Activated naive CD4-positive, alpha-beta T cell treated with Interleukin-2 at 50 U/mL for 16 hours (primary cell): Measurements from ENCODE around the gene ALPP.
"Not testable (repeated sequence)": the region's sequence is repeated elsewhere in the genome, so short reads cannot be mapped to it uniquely, and the experiment has no call there.

Experiments
- DNase-seq: peaks from one replicate; pipeline ENCODE4 v3.0.0-alpha.2; 2020

ALPP gene

GRCh38 chr2:232378735-232379151, at the start of gene ALPP:
TSS of gene ALPP (plus strand) at chr2:232378751. CDS start at chr2:232378803, 52 bp downstream.
- not testable (repeated sequence) for DNase-seq

DNA sequence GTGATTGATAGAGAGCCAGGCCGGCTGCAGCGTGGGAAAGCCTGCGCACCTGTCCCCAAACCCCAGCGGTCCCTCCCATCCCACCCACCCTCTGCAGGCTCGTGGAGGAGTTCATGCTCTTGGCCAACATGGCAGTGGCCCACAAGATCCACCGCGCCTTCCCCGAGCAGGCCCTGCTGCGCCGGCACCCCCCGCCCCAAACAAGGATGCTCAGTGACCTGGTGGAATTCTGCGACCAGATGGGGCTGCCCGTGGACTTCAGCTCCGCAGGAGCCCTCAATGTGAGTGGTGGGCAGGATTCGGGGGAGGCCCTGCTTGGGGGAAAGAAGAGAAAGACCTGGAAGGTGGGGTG, 48.9 kb upstream of the ALPP start:
- DNase-seq = no peak

GRCh38 chr2:232330068-232330999, 48.2 kb upstream of the ALPP start:
- no peak for DNase-seq

- not testable (repeated sequence) for DNase-seq
Observed at GRCh38 chr2:232331061-232331460, 47.5 kb upstream of the ALPP start.

- not testable (repeated sequence) for DNase-seq
Observed at GRCh38 chr2:232331641-232332040, 46.9 kb upstream of the ALPP start.

DNA sequence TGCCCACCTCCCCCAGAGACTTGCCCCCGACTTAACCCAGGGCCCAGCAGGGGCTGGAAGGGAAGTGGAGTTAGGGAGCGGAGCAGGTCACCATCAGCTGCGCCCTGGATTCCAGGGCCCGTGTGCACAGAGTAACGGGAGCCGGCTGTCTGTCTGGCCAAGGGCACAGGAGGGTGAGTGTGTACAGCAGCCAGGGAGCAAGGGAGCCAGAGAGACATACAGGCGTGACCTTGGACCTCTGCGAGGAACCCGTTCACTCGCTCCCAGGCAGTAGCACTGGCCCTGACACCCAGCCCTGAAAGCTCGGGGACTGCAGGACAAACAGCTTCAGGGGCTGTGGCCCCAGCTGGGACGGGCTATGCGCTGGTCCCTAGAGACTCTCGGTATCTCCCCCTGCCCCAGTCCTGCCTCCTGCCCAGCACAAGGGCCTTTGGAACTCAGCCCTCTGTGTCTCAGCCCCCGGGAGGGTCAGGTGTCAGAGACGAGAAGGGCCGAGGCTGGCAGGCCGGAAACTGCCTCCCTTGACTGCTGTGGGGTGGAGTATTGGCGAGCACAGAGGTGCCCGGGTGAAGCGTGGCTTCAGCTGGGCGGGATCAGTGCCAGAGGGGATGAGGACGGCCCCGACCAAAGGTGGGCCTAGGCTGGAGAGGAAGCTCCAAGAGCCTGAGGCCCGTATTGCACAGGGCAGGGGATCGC, 46.2 kb upstream of the ALPP start:
- not testable (repeated sequence) for DNase-seq

GRCh38 chr2:232332940-232333259, 45.7 kb upstream of the ALPP start:
- no peak for DNase-seq

DNA sequence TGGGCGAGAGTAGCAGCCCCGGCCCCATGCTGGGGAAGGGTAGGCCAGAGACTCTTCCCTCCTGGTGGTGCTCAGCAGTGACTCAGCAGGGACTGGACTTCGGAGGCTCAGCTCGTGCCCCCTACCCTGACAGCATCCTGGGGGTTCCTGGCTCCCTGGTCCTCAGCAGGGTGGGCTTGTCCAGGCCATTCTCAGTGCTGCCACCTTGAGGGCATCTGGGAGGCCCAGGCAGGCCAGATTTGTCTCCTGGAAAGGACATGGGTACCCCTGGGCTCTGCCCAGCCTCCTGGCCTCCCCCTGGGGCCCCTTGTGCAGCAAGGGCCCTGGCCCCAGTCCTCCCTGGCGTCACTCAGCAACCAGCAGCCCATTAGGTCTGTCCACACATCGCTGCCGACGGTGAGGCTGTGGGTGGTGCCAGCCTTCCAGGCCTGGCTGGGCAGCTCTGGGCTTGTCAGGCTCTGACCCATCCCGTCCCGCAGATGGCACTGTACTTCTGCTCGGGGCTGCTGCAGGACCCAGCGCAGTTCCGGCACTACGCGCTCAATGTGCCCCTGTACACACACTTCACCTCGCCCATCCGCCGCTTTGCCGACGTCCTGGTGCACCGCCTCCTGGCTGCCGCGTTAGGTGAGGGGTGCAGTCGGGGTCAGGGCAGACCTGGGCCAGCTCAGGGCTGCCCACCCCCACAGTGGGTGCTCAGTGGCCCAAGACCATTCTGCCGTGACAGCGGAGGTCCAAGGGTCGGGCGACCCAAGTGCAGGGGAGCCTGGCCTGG, 45.0 kb upstream of the ALPP start:
- DNase-seq = no peak

GRCh38 chr2:232334136-232334884, 44.2 kb upstream of the ALPP start:
- not testable (repeated sequence) for DNase-seq

DNA sequence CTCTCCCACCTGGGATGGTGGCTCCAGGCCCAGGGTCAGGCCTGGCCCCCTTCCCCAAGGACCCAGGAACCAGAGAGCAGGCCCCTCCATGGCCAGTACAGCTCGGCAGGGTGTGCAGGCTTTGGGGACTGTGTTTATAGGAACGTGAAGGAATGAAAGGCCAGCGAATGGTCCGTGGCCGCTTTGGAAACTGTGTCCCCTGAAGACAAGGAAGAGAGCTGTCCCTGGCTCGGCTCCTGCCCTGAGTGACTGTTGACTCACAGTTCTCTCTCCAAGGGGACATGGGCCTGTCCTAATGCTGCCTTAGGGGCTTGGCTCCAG, 43.7 kb upstream of the ALPP start:
- not testable (repeated sequence) for DNase-seq

- DNase-seq = not testable (repeated sequence)
Observed at GRCh38 chr2:232335206-232335858, 43.2 kb upstream of the ALPP start.

DNA sequence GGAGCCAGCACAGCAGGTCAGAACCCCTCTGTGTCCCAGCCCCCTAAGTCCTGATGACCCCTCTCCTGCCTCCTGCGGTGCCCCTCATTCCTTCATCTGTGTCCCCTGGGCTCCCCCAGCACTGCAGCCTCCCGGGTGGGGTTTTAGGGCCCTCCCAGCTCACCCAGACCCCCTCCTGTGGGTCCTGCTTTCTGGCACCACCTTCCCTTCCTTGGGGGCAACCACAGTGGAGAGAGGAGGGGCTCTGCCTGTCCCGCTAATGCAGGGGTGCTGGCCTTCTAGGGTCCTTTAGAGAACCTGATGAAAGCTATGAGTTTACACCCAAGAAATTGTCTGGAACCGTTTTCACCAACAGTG, 42.7 kb upstream of the ALPP start:
- no peak for DNase-seq

DNA sequence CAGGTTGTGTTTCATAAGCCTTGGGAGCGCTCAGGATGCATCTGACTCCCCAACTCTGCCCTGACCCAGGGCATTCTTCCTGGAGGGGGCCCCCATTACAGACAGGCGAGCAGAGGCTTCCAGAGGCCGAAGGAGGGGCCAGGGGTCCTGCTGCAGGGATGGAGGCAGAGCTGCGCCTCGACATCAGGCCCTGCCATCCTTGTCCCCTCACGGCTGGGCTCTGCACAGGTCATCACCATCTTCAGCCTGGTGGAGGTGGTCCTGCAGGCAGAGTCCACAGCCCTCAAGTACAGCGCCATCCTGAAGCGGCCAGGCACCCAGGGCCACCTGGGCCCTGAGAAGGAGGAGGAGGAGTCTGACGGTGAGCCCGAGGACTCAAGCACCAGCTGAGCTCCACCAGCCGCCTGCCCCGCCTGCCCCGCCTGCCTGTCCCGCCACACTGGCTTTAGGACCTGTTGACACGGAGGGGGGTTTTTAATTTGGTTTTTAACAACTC, 42.3 kb upstream of the ALPP start:
- no peak for DNase-seq

- DNase-seq = no peak
Observed at GRCh38 chr2:232336981-232337720, 41.4 kb upstream of the ALPP start.

DNA sequence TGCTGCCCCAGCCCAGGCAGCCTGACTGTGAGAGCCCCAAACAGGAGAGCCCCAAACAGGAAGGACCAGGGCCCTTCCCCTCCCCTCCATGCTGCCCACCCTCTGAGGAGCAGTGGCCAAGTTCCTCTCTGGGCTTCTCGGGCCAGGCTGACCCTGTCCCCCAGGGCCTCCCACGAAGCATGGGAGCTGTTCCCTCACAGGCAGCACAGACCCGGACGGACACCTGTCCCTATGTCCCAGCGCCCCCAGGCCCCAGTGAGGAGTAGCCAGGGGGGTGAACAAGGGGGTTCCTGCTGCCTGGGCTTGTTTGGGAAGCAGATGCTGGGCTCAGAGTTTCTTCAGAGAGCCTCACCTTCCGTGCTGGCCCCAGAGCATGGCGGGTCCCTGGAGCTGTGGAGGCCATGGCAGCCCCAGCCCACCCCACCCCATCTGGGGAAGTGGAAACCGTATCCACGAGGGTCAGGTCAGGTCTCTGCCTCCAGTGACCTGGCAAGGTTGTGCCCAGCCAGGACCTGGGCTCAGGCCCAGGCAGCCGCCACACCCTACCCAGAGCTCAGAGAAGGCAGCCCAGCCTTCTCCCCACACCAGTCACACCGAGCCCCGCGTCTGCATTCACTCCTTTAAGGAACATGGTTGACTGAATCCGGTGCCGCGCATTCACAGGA, 40.3 kb upstream of the ALPP start:
- not testable (repeated sequence) for DNase-seq

DNA sequence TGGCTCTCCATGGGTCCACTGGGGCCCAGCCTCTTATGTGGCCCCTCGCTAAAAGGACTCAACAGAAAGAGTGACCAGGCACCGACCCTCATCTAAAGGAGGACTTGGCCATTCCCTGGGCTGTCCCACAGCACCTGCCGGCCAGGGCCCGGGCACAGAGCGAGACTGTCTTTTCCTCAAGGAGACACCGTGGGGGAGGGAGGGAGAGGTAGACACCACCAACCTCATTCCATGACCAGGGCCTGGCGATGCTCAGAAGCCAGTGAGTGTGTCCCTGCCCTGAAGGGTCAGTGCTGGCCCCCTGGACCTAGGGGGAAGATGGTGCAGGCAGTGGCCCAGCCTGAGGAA, 39.8 kb upstream of the ALPP start:
- no peak for DNase-seq

DNA sequence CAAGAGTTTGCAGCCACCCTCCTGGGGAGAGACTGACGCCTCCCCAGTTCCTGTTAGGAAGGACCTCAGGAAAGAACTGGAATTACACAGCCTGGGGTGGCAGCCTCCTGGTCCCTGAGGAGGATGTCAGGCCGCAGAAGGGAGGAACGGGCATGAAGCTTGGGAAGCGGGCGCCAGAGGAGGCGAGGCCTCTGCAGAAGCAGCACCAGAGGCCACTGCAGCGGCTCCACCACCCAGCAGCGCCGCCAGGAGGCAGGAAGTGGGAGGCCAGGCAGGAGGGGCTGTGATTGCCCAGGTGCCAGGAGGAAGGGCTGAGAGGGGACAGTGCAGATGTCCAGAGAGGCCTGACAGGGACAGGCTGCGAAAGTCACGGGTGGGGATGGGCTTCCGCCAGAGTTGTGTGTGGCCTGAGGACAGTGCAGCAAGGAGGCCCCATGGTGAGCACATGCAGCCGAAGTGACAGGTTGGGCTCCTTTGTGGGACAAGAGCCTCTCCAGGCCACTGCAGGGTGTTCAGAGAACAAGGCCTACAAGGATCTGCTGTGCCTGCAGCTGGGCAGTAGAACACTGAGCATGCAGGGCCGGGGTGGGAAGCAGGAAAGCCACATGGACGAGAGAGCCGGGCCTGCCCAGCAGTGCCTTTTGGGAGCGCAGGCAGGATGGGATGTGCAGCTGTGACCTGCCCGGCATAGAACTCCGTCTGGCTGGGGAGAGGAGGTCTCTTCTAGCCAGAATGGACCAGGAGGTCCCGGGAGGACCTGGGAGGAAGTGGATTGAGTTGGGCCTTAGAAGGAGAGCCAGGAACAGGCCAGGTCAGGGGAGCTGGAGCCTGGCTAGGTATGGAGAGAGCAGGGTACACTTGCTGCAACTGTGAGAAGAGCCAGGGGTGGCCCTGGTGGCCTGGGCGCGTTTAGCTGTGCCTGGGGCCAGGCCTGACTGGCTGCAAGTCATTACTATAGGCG, 39.1 kb upstream of the ALPP start:
- DNase-seq = no peak

- DNase-seq = no peak
Observed at GRCh38 chr2:232340171-232340935, 38.2 kb upstream of the ALPP start.
